Measurements from ENCODE around the gene SLC25A30. TPM values are rescaled to one million over a fixed set of nuclear protein-coding genes. Genes with fewer than 3 reads are reported as not detected.
A peak's percentile ranks its signal among the peaks of the same experiment; 100 is the strongest.

SLC25A30 gene
- total and polyA plus RNA-seq, 9 of the 15 experiments (the other 6 are each of a cell fraction or from before 2014, with no cell fraction given), result 1.1 to 11.1 (median 5.6) TPM

DNA sequence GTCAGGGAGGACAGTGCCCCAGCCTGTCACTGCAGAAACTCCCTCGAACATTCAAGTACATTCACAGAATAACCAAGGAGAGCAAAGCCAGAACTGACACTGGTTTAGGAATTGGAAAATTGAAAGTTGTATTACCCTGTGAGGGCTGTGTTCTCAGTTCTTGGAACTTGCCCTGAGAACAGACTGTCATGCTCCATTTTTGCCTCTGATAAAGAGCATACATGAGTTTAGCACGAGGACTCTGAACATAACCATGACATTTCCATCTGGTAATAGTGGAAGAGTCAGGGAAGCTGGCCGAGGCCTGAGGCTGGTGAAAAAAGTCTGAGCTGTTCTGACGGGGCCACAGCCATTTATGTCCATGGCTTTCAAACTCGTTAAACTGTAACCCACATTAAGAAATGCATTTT lies 15.2 kb upstream of the SLC25A30 start (continued):
- TF ChIP-seq, protein P1, sequence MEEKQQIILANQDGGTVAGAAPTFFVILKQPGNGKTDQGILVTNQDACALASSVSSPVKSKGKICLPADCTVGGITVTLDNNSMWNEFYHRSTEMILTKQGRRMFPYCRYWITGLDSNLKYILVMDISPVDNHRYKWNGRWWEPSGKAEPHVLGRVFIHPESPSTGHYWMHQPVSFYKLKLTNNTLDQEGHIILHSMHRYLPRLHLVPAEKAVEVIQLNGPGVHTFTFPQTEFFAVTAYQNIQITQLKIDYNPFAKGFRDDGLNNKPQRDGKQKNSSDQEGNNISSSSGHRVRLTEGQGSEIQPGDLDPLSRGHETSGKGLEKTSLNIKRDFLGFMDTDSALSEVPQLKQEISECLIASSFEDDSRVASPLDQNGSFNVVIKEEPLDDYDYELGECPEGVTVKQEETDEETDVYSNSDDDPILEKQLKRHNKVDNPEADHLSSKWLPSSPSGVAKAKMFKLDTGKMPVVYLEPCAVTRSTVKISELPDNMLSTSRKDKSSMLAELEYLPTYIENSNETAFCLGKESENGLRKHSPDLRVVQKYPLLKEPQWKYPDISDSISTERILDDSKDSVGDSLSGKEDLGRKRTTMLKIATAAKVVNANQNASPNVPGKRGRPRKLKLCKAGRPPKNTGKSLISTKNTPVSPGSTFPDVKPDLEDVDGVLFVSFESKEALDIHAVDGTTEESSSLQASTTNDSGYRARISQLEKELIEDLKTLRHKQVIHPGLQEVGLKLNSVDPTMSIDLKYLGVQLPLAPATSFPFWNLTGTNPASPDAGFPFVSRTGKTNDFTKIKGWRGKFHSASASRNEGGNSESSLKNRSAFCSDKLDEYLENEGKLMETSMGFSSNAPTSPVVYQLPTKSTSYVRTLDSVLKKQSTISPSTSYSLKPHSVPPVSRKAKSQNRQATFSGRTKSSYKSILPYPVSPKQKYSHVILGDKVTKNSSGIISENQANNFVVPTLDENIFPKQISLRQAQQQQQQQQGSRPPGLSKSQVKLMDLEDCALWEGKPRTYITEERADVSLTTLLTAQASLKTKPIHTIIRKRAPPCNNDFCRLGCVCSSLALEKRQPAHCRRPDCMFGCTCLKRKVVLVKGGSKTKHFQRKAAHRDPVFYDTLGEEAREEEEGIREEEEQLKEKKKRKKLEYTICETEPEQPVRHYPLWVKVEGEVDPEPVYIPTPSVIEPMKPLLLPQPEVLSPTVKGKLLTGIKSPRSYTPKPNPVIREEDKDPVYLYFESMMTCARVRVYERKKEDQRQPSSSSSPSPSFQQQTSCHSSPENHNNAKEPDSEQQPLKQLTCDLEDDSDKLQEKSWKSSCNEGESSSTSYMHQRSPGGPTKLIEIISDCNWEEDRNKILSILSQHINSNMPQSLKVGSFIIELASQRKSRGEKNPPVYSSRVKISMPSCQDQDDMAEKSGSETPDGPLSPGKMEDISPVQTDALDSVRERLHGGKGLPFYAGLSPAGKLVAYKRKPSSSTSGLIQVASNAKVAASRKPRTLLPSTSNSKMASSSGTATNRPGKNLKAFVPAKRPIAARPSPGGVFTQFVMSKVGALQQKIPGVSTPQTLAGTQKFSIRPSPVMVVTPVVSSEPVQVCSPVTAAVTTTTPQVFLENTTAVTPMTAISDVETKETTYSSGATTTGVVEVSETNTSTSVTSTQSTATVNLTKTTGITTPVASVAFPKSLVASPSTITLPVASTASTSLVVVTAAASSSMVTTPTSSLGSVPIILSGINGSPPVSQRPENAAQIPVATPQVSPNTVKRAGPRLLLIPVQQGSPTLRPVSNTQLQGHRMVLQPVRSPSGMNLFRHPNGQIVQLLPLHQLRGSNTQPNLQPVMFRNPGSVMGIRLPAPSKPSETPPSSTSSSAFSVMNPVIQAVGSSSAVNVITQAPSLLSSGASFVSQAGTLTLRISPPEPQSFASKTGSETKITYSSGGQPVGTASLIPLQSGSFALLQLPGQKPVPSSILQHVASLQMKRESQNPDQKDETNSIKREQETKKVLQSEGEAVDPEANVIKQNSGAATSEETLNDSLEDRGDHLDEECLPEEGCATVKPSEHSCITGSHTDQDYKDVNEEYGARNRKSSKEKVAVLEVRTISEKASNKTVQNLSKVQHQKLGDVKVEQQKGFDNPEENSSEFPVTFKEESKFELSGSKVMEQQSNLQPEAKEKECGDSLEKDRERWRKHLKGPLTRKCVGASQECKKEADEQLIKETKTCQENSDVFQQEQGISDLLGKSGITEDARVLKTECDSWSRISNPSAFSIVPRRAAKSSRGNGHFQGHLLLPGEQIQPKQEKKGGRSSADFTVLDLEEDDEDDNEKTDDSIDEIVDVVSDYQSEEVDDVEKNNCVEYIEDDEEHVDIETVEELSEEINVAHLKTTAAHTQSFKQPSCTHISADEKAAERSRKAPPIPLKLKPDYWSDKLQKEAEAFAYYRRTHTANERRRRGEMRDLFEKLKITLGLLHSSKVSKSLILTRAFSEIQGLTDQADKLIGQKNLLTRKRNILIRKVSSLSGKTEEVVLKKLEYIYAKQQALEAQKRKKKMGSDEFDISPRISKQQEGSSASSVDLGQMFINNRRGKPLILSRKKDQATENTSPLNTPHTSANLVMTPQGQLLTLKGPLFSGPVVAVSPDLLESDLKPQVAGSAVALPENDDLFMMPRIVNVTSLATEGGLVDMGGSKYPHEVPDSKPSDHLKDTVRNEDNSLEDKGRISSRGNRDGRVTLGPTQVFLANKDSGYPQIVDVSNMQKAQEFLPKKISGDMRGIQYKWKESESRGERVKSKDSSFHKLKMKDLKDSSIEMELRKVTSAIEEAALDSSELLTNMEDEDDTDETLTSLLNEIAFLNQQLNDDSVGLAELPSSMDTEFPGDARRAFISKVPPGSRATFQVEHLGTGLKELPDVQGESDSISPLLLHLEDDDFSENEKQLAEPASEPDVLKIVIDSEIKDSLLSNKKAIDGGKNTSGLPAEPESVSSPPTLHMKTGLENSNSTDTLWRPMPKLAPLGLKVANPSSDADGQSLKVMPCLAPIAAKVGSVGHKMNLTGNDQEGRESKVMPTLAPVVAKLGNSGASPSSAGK (IDR thresholded peaks at IDR 0.05), result peak; percentile 64; the same call in 1 of the 2 replicates
- TF ChIP-seq ADNP (tag; IDR thresholded peaks at IDR 0.05) (no peak), L3MBTL2 (IDR thresholded peaks at IDR 0.05) (peak; percentile 55; the same call in 1 of the 2 replicates)

Measured in K562 (cell line).